Upper lobe of left lung (tissue), 6 donors: ENCODE results near the gene RIPOR1. TPM values are rescaled to one million over a fixed set of nuclear protein-coding genes. Genes with fewer than 3 reads are reported as not detected.
A peak's percentile ranks its signal among the peaks of the same experiment; 100 is the strongest.

Experiments used
- ATAC-seq, 2 donors: fragments of 200-7000 bp; cut with Tn5 transposase; one replicate each; pipeline ENCODE4 v1.9.1; 2022; ENCODE audit warnings: mild to moderate bottlenecking in 2 of 2, moderate library complexity in 2 of 2; ENCODE audit not compliant: low FRiP score in 2 of 2
- DNase-seq, 2 donors: peaks; one replicate each; pipeline ENCODE4 v3.0.0-alpha.2; 2019 to 2020
- H3K27ac ChIP-seq, 4 donors: fragments of 200-600 bp; sonication (generic); one replicate each; pipeline ENCODE4 v1.5.1; 2016 to 2019
- H3K27me3 ChIP-seq, 4 donors: fragments of 200-600 bp; sonication (generic); one replicate each; pipeline ENCODE4 v1.5.1; 2017 to 2019
- H3K36me3 ChIP-seq, 4 donors: fragments of 200-600 bp; sonication (generic); one replicate each; pipeline ENCODE4 v1.5.1; 2016 to 2019
- H3K4me1 ChIP-seq, 4 donors: fragments of 200-600 bp; sonication (generic); one replicate each; pipeline ENCODE4 v1.5.1; 2018 to 2019
- H3K4me3 ChIP-seq, 4 donors: fragments of 200-600 bp; sonication (generic); one replicate each; pipeline ENCODE4 v1.5.1; 2017 to 2019; ENCODE audit warnings: mild to moderate bottlenecking in 2 of 4, moderate library complexity in 1 of 4
- H3K9me3 ChIP-seq, 4 donors: fragments of 200-600 bp; sonication (generic); one replicate each; pipeline ENCODE4 v1.5.1; 2018 to 2019
- CTCF ChIP-seq, 6 experiments: fragments of 450-650 bp in 4 of 6; fragments of 200-600 bp in 2 of 6; sonication (generic) in 2 of 6; IDR thresholded peaks; one replicate each; pipeline ENCODE4 v1.5.1; 2016 to 2019; ENCODE audit warnings: antibody characterized with exemption in 6 of 6
- EP300 ChIP-seq, 4 donors: sonication (generic); formaldehyde crosslinking; IDR thresholded peaks; one replicate each; pipeline ENCODE4 v1.5.1; 2017; ENCODE audit warnings: antibody characterized with exemption in 4 of 4, control low read depth in 2 of 4
- POLR2A ChIP-seq, 4 donors: fragments of 450-650 bp; IDR thresholded peaks; one replicate each; pipeline ENCODE4 v1.5.1; 2016 to 2017; ENCODE audit warnings: antibody characterized with exemption in 4 of 4, mild to moderate bottlenecking in 2 of 4
- POLR2AphosphoS5 ChIP-seq, 2 donors: sonication (generic); formaldehyde crosslinking; IDR thresholded peaks; one replicate each; pipeline ENCODE4 v1.5.1; 2017; ENCODE audit warnings: antibody characterized with exemption in 2 of 2
- WGBS, 2 donors: methylation state at CpG; one replicate each; pipeline ENCODE4 v1.1.5; 2017 to 2018; 5-methylcytosine and 5-hydroxymethylcytosine counted together
- total RNA-seq, 6 donors: library from RNA; depleted of rRNA in 4 of 6; stranded (reverse); fragments of >200 nt in 4 of 6; gene quantifications; one replicate each; pipeline versions ENCODE4 v1.1.0 to v1.2.1, GENCODE V29; 2016 to 2021
- donor health status: DM: no; HTN: no; CAD: no; lungs with moderate emphysema.
- donor health status: DM: no; HTN: yes; CAD: no; lungs with severe emphysema.

Gene RIPOR1
- total RNA-seq, 6 donors from 2014 or later: 76.9 to 183 (median 113) TPM

GRCh38 chr16:67560827-67561342, 32.3 kb downstream of the RIPOR1 start:
- no peaks in the 10 kb centered on the region for H3K27me3 ChIP-seq
- H3K9me3 ChIP-seq: no peaks in the 10 kb centered on the region
- peaks cover 23 to 40% (median 32%) of the 10 kb centered on the region in 4 donors for H3K4me1 ChIP-seq
- no peak for ATAC-seq
- H3K27ac ChIP-seq: peak overlapping the region; percentile 98 to 100 (median 98)
- 89 to 90% methylated on average over 8 of the region's 8 CpGs for WGBS, 2 donors
- H3K36me3 ChIP-seq: no peaks in the 10 kb centered on the region
- TF ChIP-seq POLR2AphosphoS5 (IDR thresholded peaks at IDR 0.05) (no peak), POLR2A (IDR thresholded peaks at IDR 0.05) (no peak)
- peak overlapping the region in 1 of 4 donors; percentile 90 for H3K4me3 ChIP-seq
- DNase-seq: no peak

- TF ChIP-seq POLR2AphosphoS5 (IDR thresholded peaks at IDR 0.05): no peak
- no peak for TF ChIP-seq EP300 (IDR thresholded peaks at IDR 0.05)
- no peak for TF ChIP-seq CTCF (IDR thresholded peaks at IDR 0.05)
- TF ChIP-seq POLR2A (IDR thresholded peaks at IDR 0.05): no peak
- no peaks in the 10 kb centered on the region for H3K36me3 ChIP-seq
- 0 to 4% methylated on average over 5 to 8 of the region's 8 CpGs for WGBS, 2 donors
- no peaks in the 10 kb centered on the region for H3K9me3 ChIP-seq
- ATAC-seq (no peak), DNase-seq (no peak)
- peaks cover 23 to 38% (median 28%) of the 10 kb centered on the region in 4 donors for H3K4me1 ChIP-seq
- no peaks in the 10 kb centered on the region for H3K27me3 ChIP-seq
- peak overlapping the region; percentile 98 to 100 (median 98) for H3K27ac ChIP-seq
- H3K4me3 ChIP-seq: peak overlapping the region; percentile 55 to 95 (median 88)
These were observed 32.8 kb downstream of the RIPOR1 start for GRCh38 chr16:67561501-67561823.

- H3K27ac ChIP-seq: peak overlapping the region; percentile 98 to 100 (median 98)
- no peaks in the 10 kb centered on the region for H3K27me3 ChIP-seq
- peak; percentile 98 to 99 for DNase-seq
- WGBS, 2 donors: 0% methylated on average over 17 to 18 of the region's 76 CpGs
- TF ChIP-seq EP300 (IDR thresholded peaks at IDR 0.05) (peak in 2 of 4 donors; percentile 18 to 31), POLR2A (IDR thresholded peaks at IDR 0.05) (peak in 3 of 4 donors; percentile 35 to 71 (median 49)), POLR2AphosphoS5 (IDR thresholded peaks at IDR 0.05) (peak; percentile 66 to 76), CTCF (IDR thresholded peaks at IDR 0.05) (no peak)
- peak overlapping the region; percentile 55 to 95 (median 88) for H3K4me3 ChIP-seq
- peak; percentile 94 to 98 for ATAC-seq
- H3K9me3 ChIP-seq: no peaks in the 10 kb centered on the region
- no peaks in the 10 kb centered on the region for H3K36me3 ChIP-seq
- peaks cover 23 to 43% (median 28%) of the 10 kb centered on the region in 4 donors for H3K4me1 ChIP-seq
These were observed 33.3 kb downstream of the RIPOR1 start for GRCh38 chr16:67561824-67562525.

GRCh38 chr16:67562526-67562917, 33.9 kb downstream of the RIPOR1 start, which contains the start of gene CTCF:
Gene CTCF (plus strand): TSS chr16:67562526. CDS start chr16:67610833, 48,307 bp downstream.
- no peaks in the 10 kb centered on the region for H3K9me3 ChIP-seq
- H3K4me1 ChIP-seq: peaks cover 23 to 43% (median 29%) of the 10 kb centered on the region in 4 donors
- DNase-seq (peak; percentile 90 to 96), ATAC-seq (peak; percentile 79 to 82)
- WGBS, 2 donors: 0% methylated on average over 32 to 33 of the region's 62 CpGs
- H3K36me3 ChIP-seq: no peaks in the 10 kb centered on the region
- TF ChIP-seq EP300 (IDR thresholded peaks at IDR 0.05) (no peak), CTCF (IDR thresholded peaks at IDR 0.05) (peak; percentile 87 to 98 (median 92))
- H3K4me3 ChIP-seq: peak within 1 kb of the TSS; percentile 72 to 95 (median 88)
- H3K27me3 ChIP-seq: no peaks in the 10 kb centered on the region
- H3K27ac ChIP-seq: peak within 1 kb of the TSS; percentile 98 to 100 (median 98)

- H3K27ac ChIP-seq: peak overlapping the region; percentile 98 to 100 (median 98)
- H3K9me3 ChIP-seq: no peaks in the 10 kb centered on the region
- TF ChIP-seq POLR2A (IDR thresholded peaks at IDR 0.05) (peak in 2 of 4 donors; percentile 32 to 44), POLR2AphosphoS5 (IDR thresholded peaks at IDR 0.05) (peak in 1 of 2 donors; percentile 29), EP300 (IDR thresholded peaks at IDR 0.05) (no peak), CTCF (IDR thresholded peaks at IDR 0.05) (peak in 3 of 6 experiments; percentile 34 to 58 (median 35))
- ATAC-seq (peak in 1 of 2 donors; percentile 17), DNase-seq (peak; percentile 58 to 93)
- H3K36me3 ChIP-seq: no peaks in the 10 kb centered on the region
- WGBS, 2 donors: 0% methylated on average over 5 to 44 of the region's 96 CpGs
- peak overlapping the region; percentile 72 to 95 (median 88) for H3K4me3 ChIP-seq
- H3K4me1 ChIP-seq: peaks cover 23 to 43% (median 29%) of the 10 kb centered on the region in 4 donors
- no peaks in the 10 kb centered on the region for H3K27me3 ChIP-seq
These were observed 34.5 kb downstream of the RIPOR1 start for GRCh38 chr16:67562918-67563707.
